GM12878 (cell line): ENCODE results near the gene TFR2. TPM values are rescaled to one million over a fixed set of nuclear protein-coding genes. Genes with fewer than 3 reads are reported as not detected.
A peak's percentile ranks its signal among the peaks of the same experiment; 100 is the strongest.

Source experiments
- ATAC-seq: fragments of 200-7000 bp; cut with Tn5 transposase; 3 replicates; pipeline ENCODE4 v1.9.1; 2020; ENCODE audit warnings: mild to moderate bottlenecking, moderate library complexity
- BruUV-seq: library from RNA; stranded (reverse); fragments of 400-500 nt; replicated peaks from 2 replicates; lab custom pipeline; 2021; lab: Mats Ljungman, UMichigan
- CTCF ChIA-PET: fragments of 300-600 bp; sonication (Branson Sonifier 250); formaldehyde crosslinking; extraction: SDS; loops from one replicate; lab custom pipeline; 2021; ENCODE audit warnings: inconsistent platforms; lab: Yijun Ruan, JAX
- POLR2A ChIA-PET: fragments of 350-600 bp; formaldehyde crosslinking; extraction: SDS; loops from one replicate; lab custom pipeline; 2021; ENCODE audit warnings: inconsistent platforms; lab: Charles Lee
- RAD21 ChIA-PET: fragments of 300-600 bp; sonication (Branson Sonifier 250); formaldehyde crosslinking; loops from one replicate; lab custom pipeline; 2023; ENCODE audit warnings: antibody characterized with exemption; ENCODE audit not compliant: unreplicated experiment; lab: Charles Lee
- SMC1A ChIA-PET: fragments of 300-600 bp; sonication (Branson Sonifier 250); formaldehyde crosslinking; loops from one replicate; lab custom pipeline; 2023; ENCODE audit not compliant: unreplicated experiment, uncharacterized antibody; lab: Charles Lee
- DNase-seq: peaks from one replicate; pipeline ENCODE4 v3.0.0-alpha.2; 2011; ENCODE audit warnings: low read depth, low spot score
- FAIRE-seq: peaks from 3 replicates; lab custom pipeline; 2011; peaks lifted over from hg19 to GRCh38; lab: Jason Lieb, UNC
- H2AFZ ChIP-seq: 2 replicates; pipeline ENCODE4 v1.6.0; 2011; ENCODE audit warnings: low read depth, low read length, control low read depth; ENCODE audit not compliant: control insufficient read depth
- H3K27ac ChIP-seq: 2 replicates; pipeline ENCODE4 v1.5.1; 2011; ENCODE audit warnings: control low read depth; ENCODE audit not compliant: control insufficient read depth, insufficient read depth
- H3K27me3 ChIP-seq, 2 experiments: replicated peaks in 1 of 2; 2 replicates each; pipeline versions ENCODE4 v1.6.0 to v1.6.1; 2011; ENCODE audit warnings: low read length in 1 of 2; ENCODE audit not compliant: control insufficient read depth in 2 of 2, insufficient read depth in 2 of 2
- H3K36me3 ChIP-seq, 2 experiments: 2 replicates each; pipeline ENCODE4 v1.5.1; 2011; ENCODE audit warnings: low read length in 1 of 2; ENCODE audit not compliant: control insufficient read depth in 2 of 2, insufficient read depth in 2 of 2
- H3K4me1 ChIP-seq: 2 replicates; pipeline ENCODE4 v1.6.1; 2011; ENCODE audit warnings: mild to moderate bottlenecking, low read length, moderate library complexity, mixed read lengths; ENCODE audit not compliant: control insufficient read depth, insufficient read depth
- H3K4me2 ChIP-seq: 2 replicates; pipeline ENCODE4 v1.6.0; 2011; ENCODE audit warnings: control low read depth; ENCODE audit not compliant: control insufficient read depth, insufficient read depth
- H3K4me3 ChIP-seq: fragments of 200-600 bp; sonication (generic); 2 replicates; pipeline ENCODE4 v1.5.1; 2016
- H3K79me2 ChIP-seq: 2 replicates; pipeline ENCODE4 v1.6.0; 2011; ENCODE audit warnings: low read length; ENCODE audit not compliant: control insufficient read depth, insufficient read depth
- H3K9ac ChIP-seq: 2 replicates; pipeline ENCODE4 v1.8.0; 2011; ENCODE audit warnings: low read length, control low read depth, mixed read lengths; ENCODE audit not compliant: control insufficient read depth, insufficient read depth
- H3K9me3 ChIP-seq: replicated peaks from 3 replicates; pipeline ENCODE4 v1.5.1; 2011; ENCODE audit warnings: mild to moderate bottlenecking, low read length; ENCODE audit not compliant: control insufficient read depth, insufficient read depth
- H4K20me1 ChIP-seq: 2 replicates; pipeline ENCODE4 v1.6.0; 2011; ENCODE audit not compliant: control insufficient read depth, insufficient read depth
- HDAC6 ChIP-seq: fragments of 200-600 bp; sonication (generic); IDR thresholded peaks from one replicate; pipeline ENCODE4 v1.8.0; 2017; ENCODE audit warnings: antibody characterized with exemption; ENCODE audit not compliant: unreplicated experiment
- MEF2B ChIP-seq: fragments of 450-650 bp; IDR thresholded peaks from 2 replicates; pipeline ENCODE4 v1.6.1; 2018; ENCODE audit warnings: mild to moderate bottlenecking, moderate library complexity; ENCODE audit not compliant: partially characterized antibody, poor library complexity, severe bottlenecking
- RBBP5 ChIP-seq: fragments of 200-600 bp; sonication (generic); conservative IDR thresholded peaks from 2 replicates; pipeline ENCODE4 v1.6.1; 2016
- WGBS: methylation state at CpG from one replicate; pipeline ENCODE4 v1.1.6; 2016; ENCODE audit warnings: low lambda C conversion rate; ENCODE audit not compliant: insufficient replicate concordance, insufficient coverage; ENCODE audit errors: missing lambda C conversion rate; 5-methylcytosine and 5-hydroxymethylcytosine counted together
- in situ Hi-C: fragments of 300-500 bp; cut with MboI; formaldehyde crosslinking; loops from 9 replicates; pipeline ENCODE4 v1.14.3; 2018; ENCODE audit warnings: mixed read lengths
- intact Hi-C: fragments of 100-400 bp; cut with micrococcal nuclease; formaldehyde crosslinking; loops from one replicate; pipeline ENCODE4 v1.14.2; 2022; ENCODE audit not compliant: unreplicated experiment
- polyA plus RNA-seq, 11 experiments: library from polyadenylated mRNA; depleted of rRNA in 4 of 11; unstranded in 6 of 11; stranded (reverse) in 5 of 11; fragments of >200 nt; fragmentation: Nextera tagmentation in 4 of 11; fragmentation: Illumina TruSeq in 1 of 11; extraction: Ambion mirVana in 4 of 11; extraction: Trizol in 1 of 11; gene quantifications; 1 replicate in 1 of 11; 2 replicates in 10 of 11; pipeline versions ENCODE4 v1.2.1 to v1.2.3, GENCODE V29; 2011 to 2016; ENCODE audit warnings: inconsistent platforms in 2 of 11, missing spikeins in 2 of 11, low read depth in 1 of 11
- total RNA-seq, 4 experiments: library from RNA; depleted of rRNA in 3 of 4; stranded (reverse); fragments of >200 nt in 3 of 4; fragmentation: Illumina TruSeq in 1 of 4; extraction: Trizol in 1 of 4; gene quantifications; 2 replicates each; pipeline versions ENCODE4 v1.2.1 to v1.2.3, GENCODE V29; 2013 to 2021
- TF ChIP-seq, protein P1 (sequence below): IDR thresholded peaks from 2 replicates; pipeline ENCODE4 v1.6.1; 2011; ENCODE audit warnings: borderline replicate concordance, low read depth, mild to moderate bottlenecking, moderate library complexity, low read length; ENCODE audit not compliant: insufficient read depth, poor library complexity, severe bottlenecking
- TF ChIP-seq, protein P2 (sequence below): fragments of 150-350 bp; IDR thresholded peaks from 2 replicates; pipeline ENCODE4 v1.6.1; 2014; ENCODE audit warnings: mild to moderate bottlenecking, low read depth, low read length

The TFR2 gene
- total and polyA plus RNA-seq, 10 of the 15 experiments (the other 5 are each of a cell fraction or from before 2014, with no cell fraction given), result 0.30 to 7.2 (median 1.8) TPM

DNA sequence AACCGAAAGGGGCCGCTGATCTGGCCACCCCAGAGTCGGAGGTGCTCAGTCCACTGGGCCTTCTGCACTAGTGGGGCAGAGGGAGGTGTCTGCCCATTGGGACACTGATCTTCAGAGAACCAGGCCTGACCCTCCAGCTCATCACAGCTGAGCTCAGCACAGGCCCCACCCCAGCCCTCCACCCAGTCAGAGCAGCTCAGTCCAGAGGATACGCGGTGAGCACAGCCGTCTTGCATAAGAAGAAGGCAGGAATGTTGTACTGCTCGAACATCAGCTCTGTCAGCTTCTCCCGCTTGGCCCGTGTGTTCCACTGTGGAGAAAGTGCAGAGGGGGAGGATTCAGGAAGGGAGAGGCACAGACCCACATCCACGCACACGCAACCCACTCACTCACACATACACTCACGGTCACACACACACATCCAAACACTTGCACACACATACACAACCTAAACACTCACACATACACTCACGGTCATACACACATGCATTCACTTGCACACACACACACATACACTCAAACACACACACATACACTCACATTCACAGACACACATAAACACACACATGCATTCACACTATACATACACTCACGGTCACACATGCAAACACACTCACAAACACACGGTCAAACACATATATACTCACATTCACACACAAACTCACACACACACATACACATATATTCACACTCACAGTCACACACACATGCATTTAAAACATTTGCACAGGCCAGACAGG lies 8.6 kb upstream of the TFR2 start:
- POLR2A ChIA-PET, result no interaction called here
- Histone ChIP-seq H3K4me2 (no peak overlapping the region), H3K4me3 (no peak overlapping the region), H3K36me3 (no peaks in the 10 kb centered on the region), H3K9ac (no peak overlapping the region), H3K27ac (no peak overlapping the region), H3K79me2 (no peaks in the 10 kb centered on the region), H3K27me3 (peaks cover 0 to 3% of the 10 kb centered on the region in 2 experiments; a peak in 2 of 4 replicates), H4K20me1 (no peaks in the 10 kb centered on the region), H3K9me3 (no peaks in the 10 kb centered on the region), H3K4me1 (no peaks in the 10 kb centered on the region), H2AFZ (no peak overlapping the region)
- WGBS, result 58% methylated on average over 15 of the region's 15 CpGs
- no peak for FAIRE-seq
- RAD21 ChIA-PET, result no interaction called here
- DNase-seq, result no peak
- no peak for ATAC-seq
- TF ChIP-seq HDAC6 (no peak), RBBP5 (no peak)
- TF ChIP-seq, protein P1, sequence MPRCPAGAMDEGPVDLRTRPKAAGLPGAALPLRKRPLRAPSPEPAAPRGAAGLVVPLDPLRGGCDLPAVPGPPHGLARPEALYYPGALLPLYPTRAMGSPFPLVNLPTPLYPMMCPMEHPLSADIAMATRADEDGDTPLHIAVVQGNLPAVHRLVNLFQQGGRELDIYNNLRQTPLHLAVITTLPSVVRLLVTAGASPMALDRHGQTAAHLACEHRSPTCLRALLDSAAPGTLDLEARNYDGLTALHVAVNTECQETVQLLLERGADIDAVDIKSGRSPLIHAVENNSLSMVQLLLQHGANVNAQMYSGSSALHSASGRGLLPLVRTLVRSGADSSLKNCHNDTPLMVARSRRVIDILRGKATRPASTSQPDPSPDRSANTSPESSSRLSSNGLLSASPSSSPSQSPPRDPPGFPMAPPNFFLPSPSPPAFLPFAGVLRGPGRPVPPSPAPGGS, result peak; percentile 90
- intact Hi-C loops (no loop called here), in situ Hi-C loops (no loop called here)
- BruUV-seq, result no TSS peak
- CTCF ChIA-PET, result interaction anchor here (0.8 kb wide), 1 partner anchor 189 kb away, joined by 3 read pairs; no protein-coding TSS in a partner anchor
- SMC1A ChIA-PET, result no interaction called here

DNA sequence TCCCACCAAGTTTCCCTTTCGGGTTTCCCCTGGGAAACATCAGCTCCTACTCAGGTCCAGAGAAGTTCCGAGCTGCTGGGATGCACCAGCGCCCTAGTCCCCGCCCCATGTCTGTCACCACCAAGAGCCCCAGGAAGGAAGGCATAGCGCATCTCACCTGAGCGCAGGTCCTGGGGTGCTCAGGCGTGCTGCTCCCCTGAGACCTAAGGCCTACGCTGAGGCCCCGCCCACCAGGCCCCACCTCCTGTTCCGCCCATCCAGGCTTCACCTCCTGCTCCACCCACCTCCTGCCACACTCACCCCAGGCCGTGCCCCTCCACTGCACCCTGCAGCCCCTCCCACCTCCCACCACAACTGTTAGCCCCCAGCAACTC lies 1.2 kb upstream of the TFR2 start:
- no peaks in the 10 kb centered on the region for H3K36me3 ChIP-seq
- DNase-seq, result no peak
- peak; percentile 38 for FAIRE-seq
- H3K4me2 ChIP-seq, result no peak overlapping the region
- peak overlapping the region; percentile 19 for H2AFZ ChIP-seq
- H3K9me3 ChIP-seq, result no peaks in the 10 kb centered on the region
- H3K9ac ChIP-seq, result no peak overlapping the region
- H4K20me1 ChIP-seq, result no peaks in the 10 kb centered on the region
- POLR2A ChIA-PET, result no interaction called here
- no peaks in the 10 kb centered on the region; a peak in 2 of 4 replicates for H3K27me3 ChIP-seq
- ATAC-seq, result peak; percentile 97
- BruUV-seq, result no TSS peak
- H3K27ac ChIP-seq, result no peak overlapping the region
- SMC1A ChIA-PET, result no interaction called here
- no peak overlapping the region for H3K4me3 ChIP-seq
- H3K4me1 ChIP-seq, result no peaks in the 10 kb centered on the region; the same call in 1 of the 2 replicates
- peak; percentile 80 for TF ChIP-seq MEF2B
- TF ChIP-seq, protein P2, sequence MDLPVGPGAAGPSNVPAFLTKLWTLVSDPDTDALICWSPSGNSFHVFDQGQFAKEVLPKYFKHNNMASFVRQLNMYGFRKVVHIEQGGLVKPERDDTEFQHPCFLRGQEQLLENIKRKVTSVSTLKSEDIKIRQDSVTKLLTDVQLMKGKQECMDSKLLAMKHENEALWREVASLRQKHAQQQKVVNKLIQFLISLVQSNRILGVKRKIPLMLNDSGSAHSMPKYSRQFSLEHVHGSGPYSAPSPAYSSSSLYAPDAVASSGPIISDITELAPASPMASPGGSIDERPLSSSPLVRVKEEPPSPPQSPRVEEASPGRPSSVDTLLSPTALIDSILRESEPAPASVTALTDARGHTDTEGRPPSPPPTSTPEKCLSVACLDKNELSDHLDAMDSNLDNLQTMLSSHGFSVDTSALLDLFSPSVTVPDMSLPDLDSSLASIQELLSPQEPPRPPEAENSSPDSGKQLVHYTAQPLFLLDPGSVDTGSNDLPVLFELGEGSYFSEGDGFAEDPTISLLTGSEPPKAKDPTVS, result no peak
- in situ Hi-C loops (no loop called here), intact Hi-C loops (no loop called here)
- H3K79me2 ChIP-seq, result no peaks in the 10 kb centered on the region
- CTCF ChIA-PET, result interaction anchor here (1.2 to 1.4 kb wide), 2 partner anchors 9 to 49 kb away, joined by 6 to 8 read pairs; no protein-coding TSS in a partner anchor
- RAD21 ChIA-PET, result no interaction called here
- 0% methylated on average over 11 of the region's 11 CpGs for WGBS
